IMR-90 (cell line): ENCODE results near the gene PDIA2. TPM values are rescaled to one million over a fixed set of nuclear protein-coding genes. Genes with fewer than 3 reads are reported as not detected.

Source experiments
- ATAC-seq: fragments of 200-7000 bp; cut with Tn5 transposase; 2 replicates; pipeline ENCODE4 v1.9.1; 2020; ENCODE audit warnings: low read depth, mild to moderate bottlenecking, moderate library complexity
- BruUV-seq: library from RNA; stranded (reverse); fragments of 400-500 nt; replicated peaks from 2 replicates; lab custom pipeline; 2021; lab: Mats Ljungman, UMichigan
- CTCF ChIA-PET: fragments of 300-600 bp; formaldehyde crosslinking; extraction: SDS; loops from one replicate; lab custom pipeline; 2021; ENCODE audit warnings: antibody characterized with exemption; lab: Yijun Ruan, JAX
- POLR2A ChIA-PET: fragments of 300-600 bp; sonication (Branson Sonifier 250); formaldehyde crosslinking; loops from one replicate; lab custom pipeline; 2022; ENCODE audit warnings: antibody characterized with exemption; ENCODE audit not compliant: unreplicated experiment; lab: Charles Lee
- DNase-seq: peaks from one replicate; pipeline ENCODE4 v3.0.0; 2013
- H2AFZ ChIP-seq: replicated peaks from 2 replicates; pipeline ENCODE3; 2013; ENCODE audit warnings: low read length, mild to moderate bottlenecking; ENCODE audit not compliant: poor library complexity
- H2AK5ac ChIP-seq: 2 replicates; pipeline ENCODE4 v1.6.1; 2013; ENCODE audit warnings: low read depth, low read length, inconsistent platforms
- H2AK9ac ChIP-seq: replicated peaks from 2 replicates; pipeline ENCODE3; 2013; ENCODE audit warnings: mild to moderate bottlenecking, low read depth, low read length, moderate library complexity; ENCODE audit not compliant: poor library complexity
- H2BK120ac ChIP-seq: 2 replicates; pipeline ENCODE4 v1.6.1; 2013; ENCODE audit warnings: low read depth, low read length, inconsistent platforms
- H2BK15ac ChIP-seq: 3 replicates; pipeline ENCODE4 v1.6.1; 2013; ENCODE audit warnings: low read depth, low read length, inconsistent platforms
- H2BK20ac ChIP-seq: 2 replicates; pipeline ENCODE4 v1.6.1; 2013; ENCODE audit warnings: low read depth, mild to moderate bottlenecking, inconsistent platforms, low read length, moderate library complexity
- H2BK5ac ChIP-seq: 2 replicates; pipeline ENCODE4 v1.6.1; 2013; ENCODE audit warnings: mild to moderate bottlenecking, low read depth, low read length, inconsistent platforms; ENCODE audit not compliant: poor library complexity, severe bottlenecking
- H3K14ac ChIP-seq: replicated peaks from 2 replicates; pipeline ENCODE4 v1.6.1; 2013; ENCODE audit warnings: low read depth, low read length, inconsistent platforms
- H3K18ac ChIP-seq: 2 replicates; pipeline ENCODE4 v1.6.1; 2013; ENCODE audit warnings: low read depth, low read length, control low read depth
- H3K23ac ChIP-seq: 2 replicates; pipeline ENCODE4 v1.6.1; 2013; ENCODE audit warnings: low read depth, low read length, inconsistent platforms
- H3K27ac ChIP-seq: 2 replicates; pipeline ENCODE4 v1.5.1; 2013; ENCODE audit warnings: mild to moderate bottlenecking, control low read depth, low read length; ENCODE audit not compliant: insufficient read depth
- H3K27me3 ChIP-seq: 2 replicates; pipeline ENCODE4 v1.6.1; 2013; ENCODE audit warnings: low read length; ENCODE audit not compliant: control insufficient read depth, insufficient read depth
- H3K36me3 ChIP-seq: 2 replicates; pipeline ENCODE4 v1.6.1; 2013; ENCODE audit warnings: low read length, mixed read lengths; ENCODE audit not compliant: control insufficient read depth, insufficient read depth
- H3K4ac ChIP-seq: 2 replicates; pipeline ENCODE4 v1.6.1; 2013; ENCODE audit warnings: low read depth, low read length, inconsistent platforms
- H3K4me1 ChIP-seq: 2 replicates; pipeline ENCODE4 v1.6.1; 2013; ENCODE audit warnings: low read length, mixed read lengths; ENCODE audit not compliant: control insufficient read depth, insufficient read depth
- H3K4me2 ChIP-seq: 2 replicates; pipeline ENCODE4 v1.6.1; 2013; ENCODE audit warnings: low read depth, mild to moderate bottlenecking, control low read depth, low read length, moderate library complexity
- H3K4me3 ChIP-seq: 2 replicates; pipeline ENCODE4 v1.5.1; 2013; ENCODE audit warnings: low read depth, mild to moderate bottlenecking, control low read depth, low read length, moderate library complexity; ENCODE audit not compliant: insufficient read depth
- H3K56ac ChIP-seq: 2 replicates; pipeline ENCODE4 v1.6.1; 2013; ENCODE audit warnings: low read length, inconsistent platforms; ENCODE audit not compliant: insufficient read depth; ENCODE audit errors: extremely low read depth
- H3K79me1 ChIP-seq, 2 experiments: 2 replicates each; pipeline ENCODE4 v1.6.1; 2013; ENCODE audit warnings: low read length in 2 of 2, inconsistent platforms in 1 of 2, low read depth in 1 of 2
- H3K9ac ChIP-seq: 2 replicates; pipeline ENCODE4 v1.6.1; 2013; ENCODE audit warnings: low read depth, low read length, control low read depth
- H3K9me1 ChIP-seq: 2 replicates; pipeline ENCODE4 v1.6.1; 2013; ENCODE audit warnings: low read length, inconsistent platforms; ENCODE audit not compliant: insufficient read depth
- H3K9me3 ChIP-seq: 2 replicates; pipeline ENCODE4 v1.6.1; 2013; ENCODE audit warnings: low read length; ENCODE audit not compliant: control insufficient read depth, insufficient read depth
- H4K20me1 ChIP-seq: 2 replicates; pipeline ENCODE4 v1.6.1; 2013; ENCODE audit warnings: low read length, inconsistent platforms; ENCODE audit not compliant: insufficient read depth
- H4K5ac ChIP-seq: 2 replicates; pipeline ENCODE4 v1.6.1; 2013; ENCODE audit warnings: mild to moderate bottlenecking, low read depth, low read length, control low read depth
- H4K8ac ChIP-seq, 2 experiments: 2 replicates each; pipeline ENCODE4 v1.6.1; 2013; ENCODE audit warnings: low read depth in 2 of 2, low read length in 2 of 2, control low read depth in 1 of 2, inconsistent platforms in 1 of 2
- H4K91ac ChIP-seq: 2 replicates; pipeline ENCODE4 v1.6.1; 2013; ENCODE audit warnings: low read depth, low read length, inconsistent platforms; ENCODE audit not compliant: insufficient read depth
- CTCF ChIP-seq: conservative IDR thresholded peaks from 2 replicates; pipeline ENCODE4 v1.5.1; 2012; ENCODE audit warnings: mild to moderate bottlenecking, low read depth, low read length, improper control_type of control experiment
- ELK1 ChIP-seq: fragments of 150-350 bp; IDR thresholded peaks from 2 replicates; pipeline ENCODE4 v1.6.1; 2016; ENCODE audit warnings: low read depth, mild to moderate bottlenecking, low read length, moderate library complexity, borderline replicate concordance
- MAFK ChIP-seq: IDR thresholded peaks from 2 replicates; pipeline ENCODE4 v1.6.1; 2012; ENCODE audit warnings: low read depth, low read length, improper control_type of control experiment
- MAZ ChIP-seq: IDR thresholded peaks from 2 replicates; pipeline ENCODE4 v1.6.1; 2012; ENCODE audit warnings: low read depth, mild to moderate bottlenecking, low read length, improper control_type of control experiment, moderate library complexity, borderline replicate concordance
- NFE2L2 ChIP-seq: fragments of 150-350 bp; IDR thresholded peaks from 2 replicates; pipeline ENCODE4 v1.6.1; 2016; ENCODE audit warnings: low read depth, mild to moderate bottlenecking, low read length
- POLR2A ChIP-seq: IDR thresholded peaks from 2 replicates; pipeline ENCODE4 v1.6.1; 2012; ENCODE audit warnings: mild to moderate bottlenecking, low read depth, low read length
- RAD21 ChIP-seq: IDR thresholded peaks from 2 replicates; pipeline ENCODE4 v1.6.1; 2012; ENCODE audit warnings: low read length, improper control_type of control experiment
- RCOR1 ChIP-seq: IDR thresholded peaks from 2 replicates; pipeline ENCODE4 v1.6.1; 2012; ENCODE audit warnings: mild to moderate bottlenecking, low read length, improper control_type of control experiment; ENCODE audit not compliant: insufficient replicate concordance
- RFX5 ChIP-seq: IDR thresholded peaks from 2 replicates; pipeline ENCODE4 v1.8.0; 2012; ENCODE audit warnings: low read depth, mild to moderate bottlenecking, low read length, moderate library complexity
- USF2 ChIP-seq: fragments of 150-350 bp; IDR thresholded peaks from 2 replicates; pipeline ENCODE4 v1.6.1; 2017; ENCODE audit warnings: mild to moderate bottlenecking, antibody characterized with exemption, low read length, low read depth
- WGBS, 2 experiments: methylation state at CpG; one replicate each; pipeline versions ENCODE4 v1.1.5 to v1.1.7; 2013; ENCODE audit warnings: missing lambda C conversion rate in 2 of 2; ENCODE audit not compliant: insufficient read length in 1 of 2; ENCODE audit errors: extremely low coverage in 2 of 2; 5-methylcytosine and 5-hydroxymethylcytosine counted together
- dilution Hi-C: fragments of 300-500 bp; cut with HindIII; formaldehyde crosslinking; loops from one replicate; pipeline ENCODE4 v1.14.3; 2018; ENCODE audit warnings: low sequenced_read_pairs; ENCODE audit not compliant: unreplicated experiment
- in situ Hi-C: fragments of 300-500 bp; cut with MboI; formaldehyde crosslinking; loops from 3 replicates; pipeline ENCODE4 v1.14.3; 2019; ENCODE audit warnings: low sequenced_read_pairs, inconsistent platforms, mixed read lengths
- intact Hi-C: fragments of 100-400 bp; cut with micrococcal nuclease; formaldehyde crosslinking; loops from 2 replicates; pipeline ENCODE4 v1.10.0; 2022
- polyA plus RNA-seq, 3 experiments: library from polyadenylated mRNA; depleted of rRNA; stranded (reverse); fragments of >200 nt; gene quantifications; 2 replicates each; pipeline ENCODE4 v1.2.3, GENCODE V29; 2012; ENCODE audit warnings: low replicate concordance in 1 of 3
- total RNA-seq: library from RNA; depleted of rRNA; stranded (reverse); fragments of >200 nt; gene quantifications from 2 replicates; pipeline ENCODE4 v1.2.3, GENCODE V29; 2012

PDIA2 gene
- total and polyA plus RNA-seq, 2 of the 4 experiments (the other 2 are of a cell fraction) = 0.17 TPM; not detected in 1

GRCh38 chr16:286491-287297, 3.7 kb downstream of the PDIA2 start (continued):
- no peak for TF ChIP-seq POLR2A

- Histone ChIP-seq H3K56ac (no peak overlapping the region), H3K4me1 (no peaks in the 10 kb centered on the region), H3K14ac (no peak overlapping the region), H3K18ac (no peak overlapping the region), H3K79me1 (no peaks in the 10 kb centered on the region), H4K5ac (no peak overlapping the region), H2AFZ (no peak overlapping the region), H3K36me3 (peaks cover 35% of the 10 kb centered on the region; the same call in 1 of the 2 replicates), H4K91ac (no peak overlapping the region), H2AK9ac (no peak overlapping the region), H4K20me1 (no peaks in the 10 kb centered on the region), H2BK15ac (no peak overlapping the region), H3K9me1 (no peaks in the 10 kb centered on the region), H2AK5ac (no peak overlapping the region), H3K9me3 (no peaks in the 10 kb centered on the region), H3K23ac (no peak overlapping the region), H2BK20ac (no peak overlapping the region), H4K8ac (no peak overlapping the region), H3K27me3 (no peaks in the 10 kb centered on the region; the same call in 1 of the 2 replicates), H2BK5ac (no peak overlapping the region), H3K4me2 (no peak overlapping the region), H2BK120ac (no peak overlapping the region), H3K4ac (no peak overlapping the region), H3K9ac (no peak overlapping the region), H3K27ac (no peak overlapping the region), H3K4me3 (no peak overlapping the region)
- 93% methylated on average over 9 of the region's 16 CpGs; no CpG with 5 or more reads in 1 of the 2 experiments for WGBS, 2 experiments
- no TSS peak for BruUV-seq
- ChIA-PET CTCF (no interaction called here), POLR2A (no interaction called here)
- in situ Hi-C loops (no loop called here), dilution Hi-C loops (no loop called here), intact Hi-C loops (no loop called here)
- TF ChIP-seq USF2 (no peak), RAD21 (no peak), POLR2A (no peak), NFE2L2 (no peak), CTCF (no peak), MAFK (no peak), RFX5 (no peak), RCOR1 (no peak), MAZ (no peak), ELK1 (no peak)
- ATAC-seq (no peak), DNase-seq (no peak)
These were observed 4.4 kb downstream of the PDIA2 start for GRCh38 chr16:287298-287811.
